GM21529 (cell line): ENCODE results near the gene SUCO.

Experiments used
- ATAC-seq: cut with Tn5 transposase; IDR thresholded peaks from one replicate; pipeline ENCODE4 v1.9.1; 2021; ENCODE audit not compliant: unreplicated experiment

The SUCO gene

DNA sequence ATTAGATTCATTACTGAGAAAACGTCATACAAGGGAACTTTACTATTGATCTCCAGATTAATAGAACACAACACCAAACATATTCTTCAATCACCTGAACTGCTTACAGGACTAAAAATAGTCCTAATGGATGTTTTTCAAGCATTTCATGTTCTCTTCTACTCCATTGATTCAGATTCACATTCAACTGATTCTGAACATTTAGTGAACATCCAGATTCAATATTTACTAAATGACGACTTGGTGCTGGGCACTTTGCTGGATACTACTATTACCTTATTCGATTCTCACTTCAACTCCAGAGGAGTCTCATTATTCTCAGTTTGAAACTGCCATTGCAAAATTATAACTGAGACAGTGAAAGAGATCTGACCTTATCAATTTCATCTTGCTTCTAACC, 18.8 kb upstream of the SUCO start:
- no peak for ATAC-seq

DNA sequence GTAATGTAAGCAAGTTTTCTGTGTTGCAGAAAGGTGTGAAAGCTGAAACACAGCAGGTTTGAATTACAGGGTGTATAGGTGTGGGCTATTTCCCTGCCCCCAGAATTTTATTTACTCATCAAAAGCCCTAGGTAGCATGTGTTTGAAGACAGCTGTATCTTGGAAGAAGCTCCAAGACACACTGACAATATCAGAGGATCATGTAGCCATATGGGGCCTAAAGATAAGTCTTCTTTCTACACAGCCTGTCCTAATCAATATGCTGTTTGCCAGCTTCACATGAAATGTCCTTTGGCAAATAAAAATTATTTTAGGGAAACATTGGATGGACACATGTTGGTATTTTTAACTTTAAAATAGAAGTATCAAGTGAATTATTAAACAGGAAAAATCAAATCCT, 17.5 kb upstream of the SUCO start:
- ATAC-seq = no peak

DNA sequence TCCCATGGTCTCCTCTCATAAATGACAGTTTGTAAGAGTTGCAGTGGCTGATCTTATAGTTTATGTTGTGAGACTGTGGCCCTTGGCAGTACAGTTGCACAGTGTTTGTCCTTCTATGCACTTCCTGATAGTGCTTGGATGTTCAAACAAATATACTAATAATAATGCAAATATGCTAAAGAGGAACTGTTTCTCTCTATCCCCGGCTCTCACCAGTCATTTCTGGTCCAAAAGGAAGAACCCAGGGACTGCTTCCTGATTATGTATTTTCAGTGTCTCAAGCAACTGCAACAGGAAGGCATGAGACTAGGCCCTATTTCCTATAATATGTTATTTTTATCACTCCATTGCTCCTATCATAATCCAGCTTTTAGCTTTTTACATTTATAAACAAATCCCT, 17.0 kb upstream of the SUCO start:
- ATAC-seq = no peak

DNA sequence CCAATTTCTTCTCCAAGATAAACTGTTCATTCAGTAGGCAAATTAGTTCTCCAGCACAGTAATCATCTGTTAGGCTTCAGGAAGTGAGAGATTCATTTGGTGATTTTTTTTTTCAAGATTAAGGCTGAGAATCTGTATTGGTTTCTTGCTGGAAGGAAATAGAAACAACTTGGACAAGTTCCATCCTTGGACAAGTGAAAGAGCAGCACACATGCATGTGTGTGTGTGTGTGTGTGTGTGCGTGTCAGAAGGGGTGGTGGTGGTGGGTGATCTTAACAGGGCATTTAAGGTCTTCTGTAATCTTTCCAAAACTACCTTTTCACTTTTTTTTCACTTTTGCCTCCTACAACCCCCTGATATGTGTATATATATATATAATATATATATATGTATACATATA, 15.9 kb upstream of the SUCO start:
- ATAC-seq = no peak

DNA sequence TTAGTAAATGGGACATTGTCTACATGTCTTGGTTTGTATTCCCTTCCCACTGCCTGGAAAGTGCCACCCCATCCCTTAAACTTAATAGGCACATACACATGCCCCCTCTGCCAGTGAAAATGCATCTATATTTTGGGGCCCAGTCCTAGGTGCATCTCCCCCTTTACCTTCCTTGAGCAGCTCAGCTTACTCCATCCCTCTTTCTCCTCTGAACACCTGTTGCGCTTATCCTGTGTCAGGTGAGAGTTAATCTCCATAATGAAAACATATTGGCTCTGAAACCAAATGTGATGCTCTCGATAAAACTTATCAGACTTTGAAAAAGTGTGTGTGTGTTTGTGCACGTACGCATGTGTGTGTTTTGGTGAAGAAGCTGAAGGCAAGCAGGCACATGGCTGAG, 15.4 kb upstream of the SUCO start:
- ATAC-seq = no peak

DNA sequence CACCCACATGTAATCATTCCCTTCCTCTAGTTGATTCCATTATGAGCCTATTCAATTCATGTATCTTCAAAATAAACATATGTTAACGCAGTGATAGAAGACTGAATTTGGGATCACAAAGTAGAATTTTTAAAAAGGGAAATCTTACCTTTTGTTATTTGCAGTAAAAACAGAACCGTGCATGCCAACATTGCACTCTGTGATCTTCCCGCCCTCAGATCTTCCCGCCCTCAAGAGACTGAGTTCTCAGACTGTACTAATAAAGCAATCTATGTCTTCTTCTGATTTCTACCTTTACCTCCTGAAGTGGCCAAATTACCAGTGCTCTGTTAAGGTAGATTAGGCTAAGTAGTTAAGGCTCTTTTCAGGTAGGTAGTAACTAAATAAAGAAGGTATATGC, 3.6 kb upstream of the SUCO start:
- no peak for ATAC-seq

DNA sequence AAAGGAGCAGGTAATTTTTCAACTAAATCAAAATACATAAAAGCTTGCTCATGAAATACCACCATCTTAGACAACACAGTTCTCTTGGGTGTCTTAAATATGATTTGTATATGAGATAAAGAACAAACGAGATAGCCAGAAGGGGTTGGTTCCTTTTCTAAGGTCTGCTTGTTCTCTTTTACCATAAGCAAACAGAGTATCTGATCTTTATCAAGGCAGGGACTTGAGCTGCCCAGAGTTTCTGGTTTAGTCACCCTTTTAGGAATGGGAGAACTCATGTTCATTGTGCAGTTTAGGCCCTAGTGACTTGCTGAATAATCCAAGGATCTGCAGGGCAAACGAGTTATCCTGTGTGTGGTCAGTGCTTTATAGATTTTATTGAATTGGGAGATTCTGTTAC, 3.0 kb upstream of the SUCO start:
- ATAC-seq = no peak

DNA sequence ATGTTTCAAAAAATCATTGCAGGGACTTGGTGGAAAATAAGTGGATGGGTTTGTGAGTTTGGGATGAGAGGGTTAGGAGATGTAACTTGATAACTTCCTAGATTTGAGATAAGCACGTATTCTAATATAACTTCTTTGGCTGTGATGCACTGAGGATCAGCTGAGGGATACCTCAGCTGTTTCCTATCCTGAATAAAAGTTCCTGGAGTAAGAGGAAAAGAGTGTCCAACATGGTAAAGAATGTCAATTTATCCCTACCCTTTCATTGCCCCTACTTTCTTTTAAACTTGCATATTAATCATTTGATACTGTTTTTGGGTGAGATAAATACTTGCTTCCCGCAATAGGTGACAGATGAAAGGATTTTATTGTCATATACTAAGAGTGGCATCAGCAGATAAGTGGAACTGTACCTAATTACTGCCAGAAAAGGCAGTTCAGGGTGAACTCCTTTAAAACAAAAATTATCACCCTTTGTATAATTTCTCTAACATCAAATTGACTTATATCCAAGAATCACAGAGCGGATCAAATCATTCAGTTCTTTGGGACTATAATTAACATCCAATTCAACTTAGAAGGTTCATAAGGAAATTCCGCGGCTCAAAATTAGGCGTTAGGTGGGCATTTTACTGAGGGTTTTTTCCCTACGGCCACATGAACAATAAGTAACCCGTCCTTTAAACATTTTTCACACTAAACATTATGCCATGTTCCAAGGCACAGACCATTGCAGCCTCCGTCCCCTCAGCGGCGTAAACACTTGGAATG, 1.4 kb upstream of the SUCO start:
- ATAC-seq = no peak

DNA sequence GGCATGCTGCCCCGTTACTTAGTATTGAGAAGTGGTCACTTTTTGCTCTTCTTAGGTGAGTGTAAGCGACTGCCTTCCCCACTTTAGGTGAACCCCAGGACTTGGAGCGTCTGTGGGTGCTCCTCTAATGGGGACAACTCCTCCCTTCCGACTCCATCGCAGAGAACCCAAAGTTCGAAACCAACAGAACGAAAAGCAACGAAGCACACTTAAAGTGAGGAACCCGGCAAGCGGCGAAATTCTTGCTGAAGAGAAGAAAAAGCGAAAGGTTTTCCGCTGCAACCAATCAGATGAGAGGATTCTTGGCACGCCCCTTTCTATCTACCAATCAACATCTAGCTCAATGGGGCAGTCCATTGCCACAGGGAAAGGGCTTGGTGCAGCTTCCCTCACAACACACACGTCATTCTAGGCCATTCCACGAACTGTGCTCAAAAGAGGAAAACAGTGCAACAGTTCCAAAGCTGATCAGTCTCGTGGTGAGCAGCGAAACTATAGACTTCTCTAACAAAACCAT, 709 bp upstream of the SUCO start:
- peak; percentile 72 for ATAC-seq

DNA sequence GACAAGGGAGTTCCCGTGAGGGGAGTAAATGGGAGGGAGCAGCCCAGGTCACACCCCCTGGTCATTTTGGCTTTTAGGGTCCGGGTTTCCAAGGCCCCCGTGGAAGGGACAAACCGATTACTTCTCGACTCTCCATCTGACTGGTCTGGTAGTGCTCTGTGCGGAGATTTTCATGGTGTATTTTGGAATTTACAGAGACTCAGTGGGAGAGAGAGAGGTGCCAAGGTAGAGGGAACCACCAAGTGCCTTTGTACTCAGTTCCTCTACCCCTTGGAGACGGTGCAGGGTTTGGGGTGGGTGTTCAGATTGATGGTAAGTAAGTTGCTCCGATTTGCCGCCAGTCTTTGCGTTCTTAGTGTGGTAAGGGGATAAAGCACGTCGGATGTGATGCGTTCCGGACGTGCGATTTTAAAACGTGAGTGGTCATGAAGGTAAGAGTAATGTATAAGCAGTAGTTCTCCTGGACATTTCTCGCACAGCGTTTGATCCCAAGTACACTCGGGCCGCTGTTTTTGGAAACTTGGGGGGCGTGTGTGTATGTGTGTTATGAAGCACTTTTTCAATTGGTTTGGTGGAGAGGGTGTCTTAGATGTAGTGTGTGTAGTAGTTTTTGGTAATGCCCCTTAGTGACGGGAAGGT, 682 bp downstream of the SUCO start:
- ATAC-seq = peak; percentile 15

DNA sequence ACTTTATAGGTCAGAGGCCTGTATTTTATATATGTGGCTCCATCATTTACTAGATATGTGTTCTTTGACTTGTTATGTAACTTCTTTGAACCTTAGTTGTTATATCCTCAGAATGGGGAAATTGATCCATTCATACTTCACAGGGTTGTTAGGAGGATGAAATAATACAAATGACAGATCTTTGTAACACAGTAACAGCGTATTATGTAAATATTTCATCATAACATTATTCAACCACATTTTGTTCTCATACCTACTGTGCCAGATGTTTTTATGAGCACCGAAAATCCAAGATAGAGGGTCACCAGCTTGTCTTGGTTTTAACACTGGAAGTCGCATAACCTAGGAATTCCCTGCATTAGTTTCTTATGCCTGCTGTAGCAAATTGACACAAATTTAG, 3.3 kb downstream of the SUCO start:
- ATAC-seq = no peak

DNA sequence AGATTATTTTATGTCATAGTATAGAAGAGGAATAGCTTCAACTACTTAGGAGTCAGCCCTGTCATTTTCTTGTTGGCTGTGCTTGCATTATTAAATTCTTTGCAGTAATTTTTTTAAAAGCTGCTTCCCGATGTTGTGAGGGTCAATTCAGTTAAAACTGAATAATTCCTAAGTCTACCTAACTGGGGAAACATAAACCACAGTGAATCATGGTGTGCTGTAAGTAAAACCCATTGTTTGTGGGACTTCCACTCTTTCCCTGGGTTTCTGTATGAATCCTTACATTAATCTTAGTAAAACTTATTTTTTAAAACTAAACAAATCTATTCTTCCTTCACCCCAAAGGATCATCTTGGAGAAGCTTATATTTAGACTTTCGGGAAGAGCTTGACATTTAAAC, 4.4 kb downstream of the SUCO start:
- ATAC-seq = no peak

DNA sequence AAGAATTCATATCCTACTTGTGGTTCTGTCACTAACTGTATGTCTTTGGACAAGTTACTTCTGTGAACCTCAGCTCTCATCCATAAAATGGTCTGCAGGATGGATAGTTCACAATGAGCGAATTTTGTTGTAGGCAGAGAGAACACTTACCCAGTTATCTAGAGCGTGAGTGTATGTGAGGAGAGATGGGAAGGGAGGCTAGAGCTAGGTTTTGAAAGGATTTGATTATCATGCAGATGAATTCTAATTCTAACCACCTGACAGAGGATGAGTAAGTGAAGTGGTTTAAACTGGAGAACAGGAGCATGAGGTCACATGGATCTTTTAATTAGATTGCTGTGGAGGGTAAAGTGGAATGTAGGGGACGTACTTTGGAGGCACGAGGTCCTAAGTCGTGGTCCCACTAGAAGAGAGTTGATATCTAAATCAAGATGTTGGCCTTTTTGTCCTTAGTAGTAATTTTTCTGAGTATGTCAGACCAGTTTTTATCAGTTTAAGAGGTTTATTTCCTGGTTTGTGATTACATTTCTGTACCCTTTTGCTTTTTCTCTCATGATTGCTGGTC, 5.0 kb downstream of the SUCO start:
- no peak for ATAC-seq

DNA sequence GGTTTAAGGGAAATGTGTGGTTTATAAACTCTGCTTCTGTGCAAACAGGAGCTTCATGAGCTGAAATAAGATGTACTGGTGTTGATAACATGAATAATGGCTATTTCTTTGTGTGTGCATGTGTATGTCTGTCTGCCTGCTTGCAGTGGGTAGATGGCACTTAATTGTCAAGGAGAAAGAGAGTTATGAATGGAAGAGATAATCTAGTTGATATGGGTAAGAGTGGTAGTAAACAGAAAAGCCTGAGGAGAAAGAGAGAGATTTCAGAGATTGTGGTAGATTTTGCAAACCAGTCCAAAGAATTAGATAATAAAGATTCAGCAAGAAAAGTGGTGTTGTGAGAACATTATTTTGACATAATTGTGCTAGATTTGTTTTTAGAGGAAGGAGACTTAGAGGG, 7.7 kb downstream of the SUCO start:
- no peak for ATAC-seq

DNA sequence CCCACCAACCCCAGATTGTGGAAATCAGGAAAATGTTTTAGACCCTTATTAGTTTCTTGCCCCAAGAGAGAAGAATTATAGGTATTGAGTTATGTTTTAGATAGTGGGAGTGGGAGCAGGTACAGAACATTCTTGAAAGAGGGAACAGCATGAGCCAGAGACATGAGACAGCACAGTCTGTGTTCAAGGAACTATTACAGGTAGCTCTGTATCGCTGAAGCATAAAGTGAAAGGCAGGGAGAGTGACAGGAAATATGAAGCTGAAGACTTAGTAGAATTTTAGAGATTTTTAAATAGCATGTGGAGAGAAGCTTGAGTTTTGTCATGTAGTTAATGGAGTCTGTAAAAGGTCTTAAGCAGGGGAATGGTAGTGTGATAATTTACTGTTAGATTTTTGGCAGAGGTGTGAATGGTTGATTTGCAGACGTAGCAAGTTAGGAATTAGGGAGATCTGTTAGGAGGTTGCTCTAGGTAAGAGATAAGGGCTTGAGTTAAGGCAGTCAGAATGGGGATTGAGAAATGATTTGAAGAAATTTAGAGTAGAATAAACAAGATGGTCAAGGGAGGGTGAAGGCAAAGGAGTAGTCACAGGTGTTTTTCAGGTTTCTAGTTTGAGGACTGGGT, 11.6 kb downstream of the SUCO start:
- no peak for ATAC-seq

DNA sequence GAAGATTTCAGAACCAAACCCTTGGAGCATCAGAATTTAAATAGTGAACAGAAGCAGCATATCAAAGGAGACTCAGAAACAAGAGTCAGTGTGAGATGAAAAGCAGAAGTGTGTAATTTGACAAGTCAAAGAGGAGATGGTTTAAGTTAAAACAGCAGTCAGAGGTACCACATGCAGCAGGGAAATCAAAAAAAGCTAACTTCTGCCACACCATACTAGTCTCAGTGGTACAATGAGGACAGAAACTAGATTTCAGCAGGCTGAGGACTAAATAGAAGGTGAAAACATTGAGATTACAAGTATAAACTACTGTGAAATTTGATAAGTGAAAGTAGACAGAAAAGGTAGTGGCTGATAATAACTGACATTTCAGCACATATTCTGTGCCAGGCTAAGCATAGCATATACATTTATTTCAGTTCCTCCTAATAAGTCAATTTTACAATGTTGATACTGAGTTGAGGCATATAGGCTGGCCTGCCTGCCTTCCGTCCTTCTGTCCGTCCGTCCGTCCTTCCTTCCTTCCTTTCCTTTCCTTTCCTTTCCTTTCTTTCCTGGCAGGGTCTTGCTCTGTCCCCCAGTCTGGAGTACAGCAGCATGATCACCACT, 12.6 kb downstream of the SUCO start:
- peak; percentile 89 for ATAC-seq

DNA sequence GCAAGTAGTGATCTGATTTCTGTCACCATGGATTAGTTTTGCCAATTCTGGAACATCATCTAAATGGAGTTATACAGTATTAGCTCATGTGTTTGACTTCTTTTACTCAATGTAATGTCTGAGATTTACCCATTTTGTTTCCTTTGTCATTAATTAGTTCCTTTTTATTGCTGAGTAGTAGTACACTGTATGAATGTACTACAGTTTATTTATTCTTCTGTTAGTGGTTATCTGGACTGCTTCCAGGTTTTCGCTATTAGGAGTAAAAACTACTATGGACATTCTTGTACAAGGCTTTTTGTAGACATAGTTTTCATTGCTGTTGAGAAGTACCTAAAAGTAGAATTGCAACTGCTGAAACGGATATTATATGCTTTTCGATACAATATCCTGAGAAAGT, 14.1 kb downstream of the SUCO start:
- no peak for ATAC-seq

DNA sequence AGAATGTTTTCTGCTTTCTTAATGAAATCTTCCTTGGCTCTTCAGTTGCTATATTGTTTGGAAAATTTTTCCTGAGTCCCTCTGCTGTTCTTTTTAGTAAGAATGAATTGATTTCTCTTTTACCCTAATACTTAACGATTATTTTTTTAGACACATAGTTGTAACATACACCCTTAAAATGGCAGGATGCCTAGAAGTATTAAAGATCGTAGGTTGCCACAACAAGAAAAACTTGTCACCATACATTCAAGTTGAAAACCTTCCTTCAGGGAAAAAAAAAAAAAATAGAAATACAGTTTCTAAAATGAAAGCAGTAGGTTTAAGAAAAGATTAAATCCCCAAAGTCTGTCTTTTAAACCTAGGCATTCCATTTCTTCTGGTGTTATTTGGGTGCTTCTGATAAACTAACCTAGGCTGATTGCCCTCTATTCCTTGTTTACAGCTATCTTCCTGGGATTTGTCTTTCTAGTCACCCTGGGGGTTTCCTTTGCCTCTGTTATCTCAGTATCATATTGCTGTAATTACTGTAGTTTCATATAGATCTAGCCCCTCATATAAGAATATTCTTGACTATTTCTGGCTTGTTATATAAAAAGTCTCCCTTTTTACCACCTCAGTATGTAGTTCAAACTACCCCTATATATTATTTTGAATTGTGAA, 16.8 kb downstream of the SUCO start:
- no peak for ATAC-seq

DNA sequence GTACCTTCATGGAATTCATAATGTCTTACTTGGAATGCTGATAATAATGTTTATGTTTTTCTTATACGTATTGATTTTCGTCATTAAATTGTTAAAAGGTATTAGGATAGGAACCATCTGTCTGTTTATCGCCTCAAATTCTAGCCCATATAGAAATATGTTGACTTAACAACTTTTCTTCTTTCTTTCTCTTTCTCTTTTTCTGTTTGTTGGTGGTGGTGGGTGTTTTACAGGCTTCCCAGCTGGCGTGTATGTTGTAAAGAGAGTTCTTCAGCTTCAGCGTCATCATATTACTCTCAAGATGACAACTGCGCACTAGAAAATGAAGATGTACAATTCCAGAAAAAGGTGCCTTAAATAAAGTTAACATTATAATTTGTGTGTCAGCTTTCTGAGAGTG, 18.3 kb downstream of the SUCO start:
- ATAC-seq = no peak

DNA sequence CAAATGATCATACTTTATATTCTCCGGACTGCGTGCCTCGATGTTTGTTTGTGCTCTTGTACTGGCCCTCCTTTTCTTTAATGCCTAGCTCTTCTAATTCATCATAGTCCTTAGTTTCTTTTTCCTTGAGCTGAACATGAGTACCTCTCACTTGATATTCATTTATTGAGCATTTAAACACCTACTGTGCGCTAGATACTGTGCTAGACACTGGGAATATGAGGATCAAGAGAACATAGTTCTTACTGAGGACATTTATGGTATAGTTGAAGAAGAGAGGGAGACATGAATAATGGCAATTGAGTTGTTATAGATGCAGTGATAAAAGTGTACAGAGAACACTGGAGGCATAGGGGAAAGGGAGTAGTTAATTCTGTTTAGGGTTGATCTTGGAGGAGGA, 22.0 kb downstream of the SUCO start:
- ATAC-seq = no peak

DNA sequence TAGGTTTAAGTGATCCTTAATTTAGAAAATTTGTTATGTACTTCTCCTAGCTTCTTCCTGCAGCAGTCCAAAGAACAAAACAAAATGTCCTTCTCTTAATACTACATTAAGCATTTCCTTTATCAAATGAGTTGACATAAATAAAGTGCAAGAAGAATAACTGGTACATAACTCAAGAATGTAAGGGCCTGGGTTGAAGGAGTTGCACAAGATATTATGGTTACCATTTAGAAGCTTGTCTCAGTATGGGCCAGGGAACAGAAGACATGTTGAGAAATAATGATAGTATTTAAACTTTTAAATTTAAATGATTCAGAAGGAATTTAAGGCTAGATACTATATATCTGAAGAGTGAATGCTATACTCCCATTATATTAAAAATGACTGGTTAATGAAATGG, 23.5 kb downstream of the SUCO start:
- no peak for ATAC-seq
